ENCODE results near the gene PTPRG.
"Not testable (repeated sequence)": the region's sequence is repeated elsewhere in the genome, so short reads cannot be mapped to it uniquely, and the experiment has no call there.

The PTPRG gene

DNA sequence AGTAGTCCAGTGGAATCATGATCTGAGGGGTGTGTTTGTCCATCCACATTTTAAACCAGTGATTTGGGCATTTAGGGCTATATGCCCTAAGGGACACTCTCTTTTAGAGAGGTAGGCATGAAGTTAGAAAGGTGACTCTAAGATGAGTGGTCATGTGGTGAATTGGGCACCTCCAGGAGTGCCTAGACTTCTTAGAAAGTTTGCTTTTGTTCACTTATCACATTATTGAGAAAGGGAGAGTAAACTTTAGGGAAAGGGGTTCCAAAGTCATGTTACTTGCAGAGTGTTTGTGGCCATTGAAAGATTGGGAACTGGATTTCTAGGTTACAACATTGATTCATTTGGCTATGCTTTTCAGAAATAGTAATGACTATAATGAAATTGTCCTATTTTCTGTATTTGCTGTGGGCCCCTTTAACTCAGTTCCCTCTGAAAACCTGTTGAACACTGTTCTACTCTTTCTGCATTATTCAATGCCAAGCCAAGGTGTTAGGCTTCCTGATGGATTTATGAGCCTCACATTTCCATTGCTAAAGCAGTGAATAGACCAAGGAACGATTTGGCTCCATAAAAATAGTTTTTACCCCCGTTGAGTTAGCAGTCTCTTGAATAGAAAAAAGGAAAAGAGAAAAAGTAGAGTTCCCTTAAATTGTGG, 169.3 kb downstream of the PTPRG start:
- no peak for DNase-seq

- no peak for DNase-seq
Measured at GRCh38 chr3:61733000-61733399, 171.6 kb downstream of the PTPRG start.

DNA sequence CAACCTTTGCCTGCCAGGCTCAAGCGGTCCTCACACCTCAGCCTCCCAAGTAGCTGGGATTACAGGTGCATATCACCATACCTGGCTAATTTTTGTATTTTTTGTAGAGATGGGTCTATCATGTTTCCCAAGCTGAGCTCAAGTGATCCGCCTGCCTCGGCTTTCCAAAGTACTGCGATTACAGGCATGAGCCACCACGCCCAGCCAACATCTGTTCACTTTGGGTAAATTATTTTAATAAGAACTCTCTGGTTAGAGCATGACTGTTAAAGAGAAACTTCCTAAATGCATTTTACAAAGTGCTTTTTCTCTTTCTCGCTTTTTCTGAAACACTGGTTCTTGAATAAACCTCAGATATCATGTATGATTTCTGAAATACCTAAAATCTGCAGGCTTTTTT, 172.5 kb downstream of the PTPRG start:
- DNase-seq = no peak

- DNase-seq = no peak
Measured at GRCh38 chr3:61734749-61735686, 173.6 kb downstream of the PTPRG start.

GRCh38 chr3:61736506-61736905, 175.1 kb downstream of the PTPRG start:
- DNase-seq = no peak

DNA sequence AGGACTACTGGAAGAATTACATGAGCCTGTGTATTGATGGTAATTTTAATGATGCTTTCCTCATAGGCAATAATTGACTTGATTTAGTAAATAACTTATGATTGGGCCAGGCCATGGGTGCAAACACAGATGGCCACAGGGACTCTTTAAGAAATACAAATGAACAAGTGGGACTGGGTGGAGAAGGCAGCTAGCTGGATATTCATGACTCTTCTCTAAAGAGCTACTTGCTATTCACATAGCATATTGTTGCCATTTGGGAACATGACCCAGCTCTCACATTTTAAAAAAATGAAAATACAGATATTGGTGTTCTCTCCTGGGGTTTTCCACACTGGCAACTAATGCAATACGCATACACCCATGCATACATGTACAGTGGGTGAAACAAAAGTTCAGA, 178.3 kb downstream of the PTPRG start:
- DNase-seq = no peak

GRCh38 chr3:61740494-61740893, 179.1 kb downstream of the PTPRG start:
- no peak for DNase-seq

- no peak for DNase-seq
Measured at GRCh38 chr3:61741551-61741950, 180.2 kb downstream of the PTPRG start.

DNA sequence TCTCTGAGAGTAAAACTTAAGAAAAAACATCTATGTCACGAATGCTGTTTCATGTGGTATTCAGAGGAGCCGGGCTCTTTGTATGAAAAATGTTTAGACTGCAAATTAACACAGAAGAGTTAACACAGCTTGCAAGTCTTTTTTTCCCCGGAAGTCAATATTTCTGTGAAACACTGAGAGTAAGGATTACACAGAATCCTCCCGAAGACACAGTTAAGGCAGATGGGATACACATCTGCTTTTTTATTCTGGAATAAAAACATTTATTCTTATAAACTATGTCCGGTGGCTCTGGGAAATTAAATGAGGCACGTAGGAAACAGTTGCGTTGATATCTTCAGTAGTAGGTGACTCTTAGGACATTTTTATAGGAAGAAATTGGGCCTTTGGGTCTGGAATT, 180.6 kb downstream of the PTPRG start:
- DNase-seq = no peak

DNA sequence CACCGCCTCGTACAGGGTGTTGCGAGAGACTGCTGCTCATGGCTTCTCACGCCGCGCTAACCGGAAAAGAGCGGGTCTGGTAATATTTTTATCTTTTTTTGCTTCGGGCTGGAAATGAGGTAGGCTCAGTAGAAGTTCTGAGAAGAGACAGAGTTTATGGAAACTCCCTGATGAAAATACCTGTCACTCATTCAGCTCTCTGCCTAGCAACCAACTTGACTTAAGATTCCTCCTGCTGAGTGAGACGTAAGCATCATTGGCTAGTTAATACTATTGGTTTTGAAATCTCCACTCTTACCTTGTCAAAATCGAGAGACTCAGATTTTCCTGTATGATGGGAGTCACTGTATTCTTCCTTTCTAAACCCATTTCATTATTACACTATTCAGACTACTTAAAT, 181.7 kb downstream of the PTPRG start:
- DNase-seq = no peak

DNA sequence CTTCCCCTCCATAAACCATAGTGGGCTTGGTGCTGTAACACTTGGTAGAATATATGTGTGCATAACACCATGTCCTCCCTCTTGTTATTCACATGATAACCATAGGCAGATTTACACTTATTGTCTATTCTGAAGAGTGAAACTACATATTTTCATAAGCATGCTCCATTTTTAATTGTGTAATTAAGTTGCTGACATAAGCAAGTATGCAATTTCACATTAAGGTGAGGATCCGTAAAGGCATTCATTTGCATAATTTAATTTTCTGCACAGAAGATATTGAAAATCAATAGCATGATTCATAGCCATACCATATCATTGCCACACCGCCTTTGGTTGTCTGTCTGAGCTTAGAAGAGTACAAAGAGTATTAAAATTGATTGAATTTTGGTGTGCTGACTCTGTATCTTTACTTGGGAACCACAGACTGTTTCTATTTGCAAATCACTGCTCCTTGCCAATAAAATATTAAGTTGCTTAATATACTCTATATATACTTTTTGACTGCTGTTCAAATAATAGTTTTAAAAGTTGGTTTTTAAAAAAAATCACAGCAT, 182.4 kb downstream of the PTPRG start:
- no peak for DNase-seq

- no peak for DNase-seq
Measured at GRCh38 chr3:61748288-61748687, 186.9 kb downstream of the PTPRG start.

DNA sequence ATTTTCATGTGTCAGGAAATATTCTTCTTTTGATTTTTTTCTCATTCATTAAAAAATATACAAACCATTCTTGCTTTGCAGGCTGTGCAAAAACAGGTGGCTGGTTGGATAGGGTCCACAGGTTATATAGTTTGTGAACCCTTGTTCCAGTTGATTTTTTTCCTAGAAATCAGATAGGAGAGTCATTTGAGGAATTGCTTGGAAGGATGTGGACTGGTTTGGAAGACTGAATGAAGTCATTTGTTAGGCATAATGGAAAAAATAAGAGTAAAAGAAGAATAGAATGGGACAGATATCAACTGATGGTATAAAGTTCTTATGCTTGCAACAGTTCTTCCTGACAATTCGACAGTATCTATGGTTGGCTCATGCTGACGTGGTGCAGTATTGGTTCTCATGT, 189.4 kb downstream of the PTPRG start:
- DNase-seq = no peak

- DNase-seq = no peak
Measured at GRCh38 chr3:61758839-61759238, 197.5 kb downstream of the PTPRG start.

DNA sequence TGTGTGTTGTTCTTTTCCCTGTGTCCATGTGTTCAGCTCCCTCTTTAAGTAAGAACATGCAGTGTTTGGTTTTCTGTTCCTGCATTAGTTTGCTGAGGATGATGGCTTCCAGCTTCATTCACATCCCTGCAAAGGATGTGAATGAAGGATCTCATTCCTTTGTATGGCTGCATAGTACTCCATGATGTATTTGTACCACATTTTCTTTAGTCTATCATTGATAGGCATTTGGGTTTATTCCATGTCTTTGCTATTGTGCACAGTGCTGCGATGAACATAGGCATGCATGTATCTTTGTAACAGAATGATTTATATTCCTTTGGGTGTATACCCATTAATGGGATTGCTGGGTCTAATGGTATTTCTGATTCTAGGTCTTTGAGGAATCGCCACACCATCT, 199.4 kb downstream of the PTPRG start:
- DNase-seq = not testable (repeated sequence)

DNA sequence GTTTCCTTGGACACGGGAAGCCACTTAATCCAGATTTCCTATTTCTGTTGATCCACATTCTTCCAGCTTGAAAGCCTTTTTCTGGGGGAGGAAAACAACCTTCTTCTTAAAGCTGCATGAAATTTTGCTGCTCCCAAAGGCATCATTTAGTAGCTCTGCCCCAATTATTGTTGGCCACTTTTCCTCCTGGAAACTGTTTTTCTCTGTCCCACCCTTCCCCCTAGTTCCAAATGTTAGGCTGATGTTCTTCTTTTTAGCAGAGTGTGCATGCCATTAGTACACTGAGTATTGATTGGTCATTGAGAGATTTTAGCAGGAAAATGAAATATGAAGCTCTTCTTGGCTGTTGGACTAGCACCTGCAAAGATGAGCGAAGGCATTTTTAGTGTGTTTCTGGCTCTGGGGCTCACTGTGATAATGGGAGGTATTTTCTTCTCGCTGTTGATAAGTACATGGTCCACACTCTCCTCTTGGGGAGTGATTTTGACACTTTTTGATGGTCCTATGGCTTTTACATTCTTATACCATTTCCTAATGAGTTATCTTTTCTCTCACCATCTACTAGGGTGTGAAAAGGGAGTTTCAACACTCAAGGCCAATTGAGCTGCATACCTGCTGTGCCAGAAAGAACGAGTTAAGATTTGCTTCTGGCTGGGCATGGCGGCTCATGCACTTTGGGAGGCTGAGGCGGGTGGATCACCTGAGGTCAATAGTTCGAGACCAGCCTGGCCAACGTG, 200.5 kb downstream of the PTPRG start:
- no peak for DNase-seq

DNA sequence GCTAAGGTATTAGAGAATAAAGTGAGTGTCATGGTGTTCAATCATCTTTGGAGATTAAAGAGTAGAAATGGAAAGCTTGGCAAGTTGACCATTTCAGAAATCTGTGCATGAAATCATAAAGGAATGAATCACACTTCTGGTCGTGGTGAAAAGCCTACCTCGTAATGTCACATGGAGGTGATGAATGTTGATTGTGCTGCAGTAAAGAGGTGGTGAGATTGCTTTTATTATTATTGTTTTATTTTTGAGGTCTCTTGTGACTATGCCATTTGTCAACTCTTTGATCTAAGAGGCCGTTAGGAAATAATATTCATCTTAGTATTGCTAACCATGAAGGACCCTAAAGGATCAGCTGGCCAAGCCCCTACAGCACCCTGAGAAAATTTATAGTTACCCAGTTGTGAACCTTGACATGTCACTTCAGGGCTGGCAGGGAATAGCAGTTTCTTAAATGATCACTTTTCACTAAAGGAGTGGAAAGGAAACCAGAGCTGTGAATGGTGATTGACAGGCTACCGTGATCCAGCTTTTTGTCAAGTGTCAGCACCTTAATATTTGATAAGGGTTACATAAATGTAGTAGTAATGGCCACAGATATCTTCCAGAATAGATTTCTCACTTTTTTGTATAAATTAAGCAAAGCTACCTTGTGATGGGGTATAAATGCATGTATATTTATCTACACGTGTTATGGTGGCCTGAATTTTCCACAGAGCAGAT, 203.9 kb downstream of the PTPRG start:
- DNase-seq = no peak

DNA sequence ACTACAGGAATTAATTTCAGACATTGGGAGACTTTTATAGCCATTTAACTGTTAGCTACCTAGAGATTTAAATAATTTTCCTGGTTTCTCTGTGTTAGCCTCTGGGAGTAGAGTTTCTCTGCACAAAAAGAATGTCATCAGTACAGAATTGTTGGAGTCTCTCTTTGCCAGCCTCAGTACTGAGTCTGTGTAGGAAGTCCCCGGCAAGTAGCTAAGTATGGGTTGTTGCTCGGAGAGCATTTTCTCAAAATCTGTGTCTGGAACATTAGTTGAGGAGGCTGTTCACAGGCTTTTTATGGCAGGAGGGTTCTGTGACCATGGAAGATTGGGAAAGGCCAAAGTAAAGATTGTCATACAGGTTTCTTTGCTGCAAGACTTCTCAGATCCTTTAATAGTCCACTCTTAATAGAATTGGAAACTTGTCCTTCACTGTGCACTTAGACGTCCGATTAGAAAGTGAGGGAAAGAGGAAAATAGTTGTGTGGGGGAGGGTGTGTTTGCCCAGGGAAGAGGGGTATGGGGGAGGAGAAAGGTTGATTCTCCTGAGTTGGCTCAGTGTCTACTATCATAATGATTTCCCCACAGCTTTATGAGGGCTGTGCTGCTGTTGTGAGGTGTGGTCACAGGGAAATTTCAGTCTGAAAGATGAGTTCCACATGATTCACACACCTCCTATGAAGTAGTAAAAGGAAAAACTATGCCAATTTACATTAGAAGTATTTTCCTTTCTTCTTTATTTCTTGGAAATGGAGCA, 207.1 kb downstream of the PTPRG start:
- no peak for DNase-seq

DNA sequence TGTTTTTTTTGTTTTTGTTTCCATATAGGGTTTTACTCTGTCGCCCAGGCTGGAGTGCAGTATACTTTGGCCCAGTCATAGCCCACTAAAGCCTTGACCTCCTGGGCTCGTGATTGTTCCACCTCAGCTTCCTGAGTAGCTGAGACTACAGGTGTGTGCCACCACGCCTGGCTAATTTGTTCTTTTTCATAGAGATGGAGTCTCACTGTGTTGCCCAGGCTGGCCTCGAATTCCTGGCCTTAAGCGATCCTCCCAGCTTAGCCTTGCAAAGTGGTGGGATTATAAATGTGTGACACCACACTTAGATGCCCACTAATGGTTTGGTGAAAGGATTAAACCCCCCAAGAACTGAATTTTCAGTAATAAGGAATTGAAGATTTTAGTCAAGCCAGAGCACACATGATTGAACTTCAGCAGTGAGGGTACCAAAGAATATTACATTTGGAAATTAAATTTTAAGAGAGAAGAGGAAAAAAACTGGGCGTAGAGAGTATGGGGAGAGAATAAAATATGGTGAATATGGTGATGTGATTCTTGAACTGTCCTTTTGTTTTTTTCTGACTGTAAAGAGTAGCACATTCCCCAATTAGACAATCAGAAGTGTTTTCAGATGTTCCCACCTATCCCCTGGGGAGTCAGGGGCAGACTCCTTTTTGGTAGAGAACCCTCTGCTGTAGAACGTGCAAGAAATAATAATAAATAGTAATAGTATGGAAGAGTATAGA, 208.1 kb downstream of the PTPRG start:
- no peak for DNase-seq

DNA sequence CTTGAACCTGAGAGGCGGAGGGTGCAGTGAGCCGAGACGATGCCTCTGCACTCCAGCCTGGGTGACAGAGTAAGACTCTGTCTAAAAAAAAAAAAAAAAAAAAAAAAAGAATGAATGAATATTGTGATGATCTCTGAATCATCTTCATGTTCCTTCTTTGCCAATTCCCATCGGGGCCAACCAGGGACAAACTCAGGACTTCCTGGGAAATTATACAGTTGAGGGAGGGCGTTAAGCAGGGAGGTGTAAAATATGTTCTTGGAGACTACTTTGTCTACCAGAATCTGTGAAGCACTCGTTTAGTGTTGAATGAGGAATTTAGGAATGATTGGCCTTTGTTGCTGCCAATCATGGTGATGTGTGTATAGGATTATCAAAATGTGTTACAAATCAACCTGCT, 210.6 kb downstream of the PTPRG start:
- no peak for DNase-seq

DNA sequence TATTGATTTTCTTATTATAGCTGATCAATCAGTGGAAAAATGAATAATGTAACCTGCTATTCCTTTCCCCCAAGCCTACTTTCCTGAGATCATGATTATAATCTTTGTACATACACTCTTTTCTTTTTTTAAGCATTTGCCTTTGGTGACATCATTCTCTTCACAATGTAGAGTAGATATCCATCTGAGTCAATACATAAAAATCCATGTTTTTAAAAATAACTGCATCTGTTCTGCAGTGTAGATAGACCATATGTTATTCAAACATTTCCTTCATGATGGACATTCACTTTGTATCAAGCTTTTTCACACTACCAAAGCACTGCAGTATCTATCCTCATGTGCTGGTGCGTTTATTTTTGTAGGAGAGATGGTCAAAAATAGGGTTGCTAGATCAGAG, 211.1 kb downstream of the PTPRG start:
- DNase-seq = no peak
